ENCODE data around the gene BUB1B.

BUB1B gene

GRCh38 chr15:40182358-40183029 is 21.6 kb downstream of the BUB1B start:
- DNase-seq (ENCODE audit: low spot score), result no peak

GRCh38 chr15:40183636-40184463 is 23.0 kb downstream of the BUB1B start:
- no peak for DNase-seq (ENCODE audit: low spot score)

- peak; percentile 84 for DNase-seq (ENCODE audit: low spot score)
These were observed 29.7 kb downstream of the BUB1B start for GRCh38 chr15:40190591-40190990.

- DNase-seq (ENCODE audit: low spot score), result peak; percentile 10
These were observed 32.1 kb downstream of the BUB1B start for GRCh38 chr15:40192942-40193341.

GRCh38 chr15:40197434-40197833 is 36.6 kb downstream of the BUB1B start:
- DNase-seq (ENCODE audit: low spot score), result no peak

GRCh38 chr15:40198355-40199085 is 37.7 kb downstream of the BUB1B start:
- DNase-seq (ENCODE audit: low spot score), result no peak

GRCh38 chr15:40204100-40204499 is 43.2 kb downstream of the BUB1B start:
- DNase-seq (ENCODE audit: low spot score), result no peak

GRCh38 chr15:40217166-40217824 is 56.4 kb downstream of the BUB1B start:
- peak; percentile 73 for DNase-seq (ENCODE audit: low spot score)

- no peak for DNase-seq (ENCODE audit: low spot score)
These were observed 58.9 kb downstream of the BUB1B start for GRCh38 chr15:40219801-40220200.

- no peak for DNase-seq (ENCODE audit: low spot score)
These were observed 61.3 kb downstream of the BUB1B start for GRCh38 chr15:40222131-40222530.

GRCh38 chr15:40226736-40227135 is 65.9 kb downstream of the BUB1B start:
- no peak for DNase-seq (ENCODE audit: low spot score)

GRCh38 chr15:40229316-40229715 is 68.4 kb downstream of the BUB1B start:
- DNase-seq (ENCODE audit: low spot score), result no peak

- DNase-seq (ENCODE audit: low spot score), result no peak
These were observed 69.1 kb downstream of the BUB1B start for GRCh38 chr15:40229956-40230355.

GRCh38 chr15:40232625-40233070 is 71.8 kb downstream of the BUB1B start:
- DNase-seq (ENCODE audit: low spot score), result no peak

GRCh38 chr15:40233727-40234577 is 73.1 kb downstream of the BUB1B start:
- DNase-seq (ENCODE audit: low spot score), result no peak

GRCh38 chr15:40234783-40235182 is 73.9 kb downstream of the BUB1B start:
- DNase-seq (ENCODE audit: low spot score), result no peak

- no peak for DNase-seq (ENCODE audit: low spot score)
These were observed 74.5 kb downstream of the BUB1B start for GRCh38 chr15:40235201-40235885.

- no peak for DNase-seq (ENCODE audit: low spot score)
These were observed 77.9 kb downstream of the BUB1B start, which contains the start of gene PAK6 for GRCh38 chr15:40238532-40239403. Gene PAK6 (plus strand): TSS chr15:40239063. CDS start chr15:40264786, 25,723 bp downstream.

- DNase-seq (ENCODE audit: low spot score), result no peak
These were observed 78.5 kb downstream of the BUB1B start for GRCh38 chr15:40239404-40239692.
